Keratinocyte (primary cell): Measurements from ENCODE around the gene MAML2. TPM values are rescaled to one million over a fixed set of nuclear protein-coding genes. Genes with fewer than 3 reads are reported as not detected.

Source experiments
- DNase-seq: peaks from one replicate; pipeline ENCODE4 v3.0.0-alpha.2; 2011; ENCODE audit warnings: low read depth, missing footprints, low spot score
- FAIRE-seq: peaks from 2 replicates; lab custom pipeline; 2011; peaks lifted over from hg19 to GRCh38; lab: Jason Lieb, UNC
- H2AFZ ChIP-seq: 2 replicates; pipeline ENCODE4 v1.6.0; 2012; ENCODE audit warnings: low read length, control low read depth, inconsistent platforms; ENCODE audit not compliant: control insufficient read depth
- H3K27ac ChIP-seq: 2 replicates; pipeline ENCODE4 v1.5.1; 2011; ENCODE audit warnings: low read length; ENCODE audit not compliant: control insufficient read depth, insufficient read depth
- H3K27me3 ChIP-seq: 3 replicates; pipeline ENCODE4 v1.6.0; 2011; ENCODE audit warnings: low read length; ENCODE audit not compliant: control insufficient read depth, insufficient read depth; ENCODE audit errors: extremely low read depth
- H3K36me3 ChIP-seq, 2 experiments: 2 replicates in 1 of 2; 3 replicates in 1 of 2; pipeline ENCODE4 v1.5.1; 2011; ENCODE audit warnings: low read length in 2 of 2, mild to moderate bottlenecking in 1 of 2; ENCODE audit not compliant: control insufficient read depth in 2 of 2, insufficient read depth in 2 of 2; ENCODE audit errors: extremely low read depth in 1 of 2
- H3K4me1 ChIP-seq: 3 replicates; pipeline ENCODE4 v1.5.1; 2011; ENCODE audit warnings: low read length; ENCODE audit not compliant: control insufficient read depth, insufficient read depth; ENCODE audit errors: extremely low read depth
- H3K4me2 ChIP-seq: 3 replicates; pipeline ENCODE4 v1.6.0; 2011; ENCODE audit warnings: low read depth, low read length; ENCODE audit not compliant: control insufficient read depth, insufficient read depth; ENCODE audit errors: extremely low read depth
- H3K4me3 ChIP-seq, 3 experiments: fragments of 200-600 bp in 1 of 3; sonication (generic) in 1 of 3; 2 replicates in 2 of 3; 3 replicates in 1 of 3; pipeline ENCODE4 v1.5.1; 2011 to 2016; ENCODE audit warnings: low read length in 3 of 3, mild to moderate bottlenecking in 3 of 3, control low read depth in 2 of 3, inconsistent platforms in 1 of 3, low read depth in 1 of 3, mixed read lengths in 1 of 3, mixed run types in 1 of 3, moderate library complexity in 1 of 3; ENCODE audit not compliant: control insufficient read depth in 2 of 3, insufficient read depth in 2 of 3; ENCODE audit errors: extremely low read depth in 1 of 3
- H3K79me2 ChIP-seq: 2 replicates; pipeline ENCODE4 v1.6.0; 2012; ENCODE audit warnings: low read length; ENCODE audit not compliant: control insufficient read depth, insufficient read depth
- H3K9ac ChIP-seq: 3 replicates; pipeline ENCODE4 v1.6.0; 2011; ENCODE audit warnings: low read length; ENCODE audit not compliant: control insufficient read depth, insufficient read depth; ENCODE audit errors: extremely low read depth
- H3K9me1 ChIP-seq: 3 replicates; pipeline ENCODE4 v1.6.0; 2011; ENCODE audit warnings: low read length; ENCODE audit not compliant: control insufficient read depth, insufficient read depth; ENCODE audit errors: extremely low read depth
- H3K9me3 ChIP-seq: 2 replicates; pipeline ENCODE4 v1.5.1; 2012; ENCODE audit warnings: low read depth, low read length; ENCODE audit not compliant: control insufficient read depth
- H4K20me1 ChIP-seq: 3 replicates; pipeline ENCODE4 v1.6.0; 2011; ENCODE audit warnings: low read length; ENCODE audit not compliant: control insufficient read depth, insufficient read depth; ENCODE audit errors: extremely low read depth
- EZH2 ChIP-seq: IDR thresholded peaks from one replicate; pipeline ENCODE4 v1.6.1; 2012; ENCODE audit warnings: inconsistent platforms, mild to moderate bottlenecking, low read length, moderate library complexity
- dilution Hi-C: fragments of 300-500 bp; cut with MboI; formaldehyde crosslinking; loops from one replicate; pipeline ENCODE4 v1.7.0; 2020; ENCODE audit warnings: low sequenced_read_pairs; ENCODE audit not compliant: extremely low pct_ligation_motif_present
- polyA plus RNA-seq, 5 experiments: library from polyadenylated mRNA; depleted of rRNA in 3 of 5; stranded (reverse) in 3 of 5; stranded (forward) in 1 of 5; unstranded in 1 of 5; fragments of >200 nt; gene quantifications; 1 replicate in 1 of 5; 2 replicates in 3 of 5; 3 replicates in 1 of 5; pipeline versions ENCODE4 v1.2.1 to v1.2.3, GENCODE V29; 2011 to 2012; ENCODE audit warnings: missing spikeins in 2 of 5, low read depth in 1 of 5, low replicate concordance in 1 of 5
- TF ChIP-seq, protein P1 (sequence below), 3 experiments: IDR thresholded peaks in 1 of 3; conservative IDR thresholded peaks in 1 of 3; optimal IDR thresholded peaks in 1 of 3; 2 replicates in 2 of 3; 3 replicates in 1 of 3; pipeline versions ENCODE3 to v1.5.1; 2011; ENCODE audit warnings: low read length in 3 of 3, mild to moderate bottlenecking in 3 of 3, moderate library complexity in 2 of 3, control low read depth in 1 of 3, inconsistent platforms in 1 of 3; ENCODE audit not compliant: insufficient read depth in 2 of 3; ENCODE audit errors: extremely low read depth in 1 of 3

MAML2 gene
- polyA plus RNA-seq, 1 donor (not counting 4 experiments of a cell fraction or from before 2014, with no cell fraction given) = 4.2 TPM

DNA sequence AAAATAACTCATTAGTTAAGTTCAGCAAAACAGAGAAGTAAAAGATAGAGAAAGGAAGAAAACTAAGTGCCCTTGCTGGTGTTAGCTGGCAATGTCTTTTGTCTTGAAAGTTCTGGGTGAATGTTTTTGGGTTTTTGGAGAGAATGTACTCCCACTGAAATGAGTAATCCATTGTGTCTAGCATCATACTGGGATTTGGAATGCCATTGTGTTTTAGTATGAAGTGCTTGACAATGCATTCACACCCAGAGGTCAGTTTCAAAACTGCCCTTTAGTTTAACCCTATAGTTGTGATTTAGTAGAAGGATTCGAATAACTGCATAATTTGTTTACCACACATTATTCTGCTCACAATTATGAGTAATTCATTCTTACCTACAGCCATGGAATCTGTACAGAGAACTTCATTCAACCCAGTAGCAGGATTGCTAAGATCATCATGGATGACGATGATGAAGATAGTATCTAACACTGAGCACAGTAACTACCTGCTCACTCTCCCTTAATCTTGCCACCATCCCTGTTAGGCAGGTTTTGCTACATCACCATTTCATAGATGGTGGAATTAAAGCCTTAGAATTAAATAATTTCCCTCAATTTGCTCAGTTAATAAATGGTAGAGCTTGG, 33.9 kb downstream of the MAML2 start:
- Histone ChIP-seq H3K27ac (peak overlapping the region; percentile 99), H3K4me2 (peak overlapping the region; percentile 48), H4K20me1 (no peaks in the 10 kb centered on the region), H3K27me3 (no peaks in the 10 kb centered on the region), H3K9ac (no peak overlapping the region), H2AFZ (no peak overlapping the region), H3K4me1 (peaks cover 79% of the 10 kb centered on the region), H3K9me1 (no peaks in the 10 kb centered on the region), H3K9me3 (no peaks in the 10 kb centered on the region), H3K79me2 (peaks cover 13% of the 10 kb centered on the region), H3K36me3 (no peaks in the 10 kb centered on the region), H3K4me3 (no peak overlapping the region)
- FAIRE-seq (no peak), DNase-seq (no peak)
- dilution Hi-C loops = no loop called here
- TF ChIP-seq EZH2 = no peak
- TF ChIP-seq, protein P1, sequence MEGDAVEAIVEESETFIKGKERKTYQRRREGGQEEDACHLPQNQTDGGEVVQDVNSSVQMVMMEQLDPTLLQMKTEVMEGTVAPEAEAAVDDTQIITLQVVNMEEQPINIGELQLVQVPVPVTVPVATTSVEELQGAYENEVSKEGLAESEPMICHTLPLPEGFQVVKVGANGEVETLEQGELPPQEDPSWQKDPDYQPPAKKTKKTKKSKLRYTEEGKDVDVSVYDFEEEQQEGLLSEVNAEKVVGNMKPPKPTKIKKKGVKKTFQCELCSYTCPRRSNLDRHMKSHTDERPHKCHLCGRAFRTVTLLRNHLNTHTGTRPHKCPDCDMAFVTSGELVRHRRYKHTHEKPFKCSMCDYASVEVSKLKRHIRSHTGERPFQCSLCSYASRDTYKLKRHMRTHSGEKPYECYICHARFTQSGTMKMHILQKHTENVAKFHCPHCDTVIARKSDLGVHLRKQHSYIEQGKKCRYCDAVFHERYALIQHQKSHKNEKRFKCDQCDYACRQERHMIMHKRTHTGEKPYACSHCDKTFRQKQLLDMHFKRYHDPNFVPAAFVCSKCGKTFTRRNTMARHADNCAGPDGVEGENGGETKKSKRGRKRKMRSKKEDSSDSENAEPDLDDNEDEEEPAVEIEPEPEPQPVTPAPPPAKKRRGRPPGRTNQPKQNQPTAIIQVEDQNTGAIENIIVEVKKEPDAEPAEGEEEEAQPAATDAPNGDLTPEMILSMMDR (optimal IDR thresholded peaks at IDR 0.05 in 1 of 3, IDR thresholded peaks at IDR 0.05 in 1 of 3, conservative IDR thresholded peaks at IDR 0.05 in 1 of 3; ENCODE audit: extremely low read depth in 1 of 3, insufficient read depth in 2 of 3, low read length in 3 of 3) = no peak

DNA sequence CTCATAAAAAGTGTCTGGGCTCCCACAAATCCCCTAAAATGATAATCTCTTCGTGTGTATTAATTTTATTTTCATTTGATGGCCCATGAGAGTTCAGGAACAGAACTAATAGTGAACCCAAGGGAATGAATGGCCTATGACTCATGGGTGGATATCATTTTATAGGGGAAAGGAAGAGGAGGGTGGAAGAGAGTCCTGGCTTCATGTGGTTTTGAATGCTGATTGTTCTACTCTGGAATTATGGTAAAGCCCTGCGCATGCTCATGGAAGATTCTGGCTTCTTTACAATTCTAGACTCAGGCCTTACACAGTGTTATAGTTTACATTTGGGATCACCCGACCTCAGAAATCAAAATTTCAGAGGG, 35.2 kb downstream of the MAML2 start:
- Histone ChIP-seq H3K4me3 (peak overlapping the region in 2 of 3 experiments; percentile 53 to 57), H3K36me3 (no peaks in the 10 kb centered on the region), H3K9me3 (no peaks in the 10 kb centered on the region), H3K9ac (peak overlapping the region; percentile 88), H3K9me1 (no peaks in the 10 kb centered on the region), H3K27ac (peak overlapping the region; percentile 99), H3K4me1 (peaks cover 79% of the 10 kb centered on the region), H3K27me3 (no peaks in the 10 kb centered on the region), H3K4me2 (peak overlapping the region; percentile 92), H2AFZ (peak overlapping the region; percentile 24), H4K20me1 (no peaks in the 10 kb centered on the region), H3K79me2 (peaks cover 10% of the 10 kb centered on the region)
- dilution Hi-C loops = no loop called here
- DNase-seq = peak; percentile 54
- TF ChIP-seq EZH2 = no peak
- TF ChIP-seq, protein P1 (optimal IDR thresholded peaks at IDR 0.05 in 1 of 3, IDR thresholded peaks at IDR 0.05 in 1 of 3, conservative IDR thresholded peaks at IDR 0.05 in 1 of 3; ENCODE audit: extremely low read depth in 1 of 3, insufficient read depth in 2 of 3, low read length in 3 of 3) = no peak
- peak; percentile 90 for FAIRE-seq
